ENCODE results near the gene CTNNA3.

Gene CTNNA3

DNA sequence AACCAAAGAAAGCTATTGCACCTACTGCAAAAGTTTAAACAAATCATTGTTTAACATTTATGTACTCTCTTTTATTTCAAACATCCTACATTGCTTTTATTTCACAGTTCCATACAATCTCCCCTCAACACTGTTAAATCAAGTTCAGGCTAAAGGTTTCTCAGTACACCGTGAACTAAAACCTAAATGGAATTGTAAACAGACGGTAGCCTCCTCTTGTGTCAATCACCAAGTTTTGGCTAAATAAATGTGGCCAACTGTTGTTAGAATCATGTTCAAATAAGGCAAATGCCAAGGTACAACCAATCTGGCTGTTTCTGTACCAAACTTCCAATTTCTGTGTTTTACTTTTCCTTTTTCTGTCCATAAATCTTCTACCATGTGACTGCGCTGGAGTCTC is 1493.9 kb downstream of the CTNNA3 start:
- Histone ChIP-seq H3K4me3 (ENCODE audit: low read depth in 1 of 2, low read length in 1 of 2) (no peak overlapping the region), H3K27me3 (no peaks in the 10 kb centered on the region), H3K27ac (no peak overlapping the region), H3K9me3 (no peaks in the 10 kb centered on the region), H3K4me1 (ENCODE audit: control insufficient read depth in 1 of 2, insufficient read depth in 1 of 2, low read depth in 1 of 2, low read length in 1 of 2) (no peaks in the 10 kb centered on the region), H3K36me3 (no peaks in the 10 kb centered on the region)
- TF ChIP-seq, protein P1, sequence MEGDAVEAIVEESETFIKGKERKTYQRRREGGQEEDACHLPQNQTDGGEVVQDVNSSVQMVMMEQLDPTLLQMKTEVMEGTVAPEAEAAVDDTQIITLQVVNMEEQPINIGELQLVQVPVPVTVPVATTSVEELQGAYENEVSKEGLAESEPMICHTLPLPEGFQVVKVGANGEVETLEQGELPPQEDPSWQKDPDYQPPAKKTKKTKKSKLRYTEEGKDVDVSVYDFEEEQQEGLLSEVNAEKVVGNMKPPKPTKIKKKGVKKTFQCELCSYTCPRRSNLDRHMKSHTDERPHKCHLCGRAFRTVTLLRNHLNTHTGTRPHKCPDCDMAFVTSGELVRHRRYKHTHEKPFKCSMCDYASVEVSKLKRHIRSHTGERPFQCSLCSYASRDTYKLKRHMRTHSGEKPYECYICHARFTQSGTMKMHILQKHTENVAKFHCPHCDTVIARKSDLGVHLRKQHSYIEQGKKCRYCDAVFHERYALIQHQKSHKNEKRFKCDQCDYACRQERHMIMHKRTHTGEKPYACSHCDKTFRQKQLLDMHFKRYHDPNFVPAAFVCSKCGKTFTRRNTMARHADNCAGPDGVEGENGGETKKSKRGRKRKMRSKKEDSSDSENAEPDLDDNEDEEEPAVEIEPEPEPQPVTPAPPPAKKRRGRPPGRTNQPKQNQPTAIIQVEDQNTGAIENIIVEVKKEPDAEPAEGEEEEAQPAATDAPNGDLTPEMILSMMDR (IDR thresholded peaks at IDR 0.05), result no peak

DNA sequence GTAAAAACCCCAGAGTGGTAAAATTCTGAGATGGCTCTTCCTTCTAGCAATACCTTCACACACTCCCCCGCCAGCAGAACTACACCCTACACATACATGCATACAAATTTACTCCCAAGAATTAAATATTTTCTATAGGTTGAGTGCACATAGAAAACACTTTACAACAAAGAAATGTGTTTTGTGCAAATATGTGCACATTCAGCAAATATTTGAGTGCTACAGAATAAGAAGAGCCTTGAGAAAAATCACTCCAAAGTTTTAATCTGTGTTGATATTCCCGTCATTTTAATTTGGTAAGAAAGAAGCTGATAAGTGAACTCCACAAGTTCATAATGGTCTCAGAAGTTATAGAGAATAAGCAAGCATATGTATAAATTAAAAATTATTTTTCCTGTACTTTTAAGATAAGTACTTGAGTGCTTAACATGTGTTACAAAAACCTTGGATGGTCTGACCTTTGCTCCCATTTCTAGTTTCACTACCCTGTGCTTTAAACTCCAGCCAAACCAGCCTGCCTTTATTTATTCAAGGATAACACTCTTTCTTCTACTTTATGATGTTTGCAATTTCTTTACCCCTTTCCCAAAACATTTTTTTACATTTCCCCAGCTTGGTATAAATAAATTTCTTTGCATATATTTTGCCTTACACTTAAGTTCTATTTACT is 1503.7 kb downstream of the CTNNA3 start:
- no peaks in the 10 kb centered on the region for H3K36me3 ChIP-seq
- H3K27ac ChIP-seq, result no peak overlapping the region
- H3K27me3 ChIP-seq, result no peaks in the 10 kb centered on the region
- H3K9me3 ChIP-seq, result no peaks in the 10 kb centered on the region
- H3K4me3 ChIP-seq (ENCODE audit: low read depth in 1 of 2, low read length in 1 of 2), result no peak overlapping the region
- TF ChIP-seq, protein P1 (IDR thresholded peaks at IDR 0.05), result no peak
- no peaks in the 10 kb centered on the region for H3K4me1 ChIP-seq (ENCODE audit: control insufficient read depth in 1 of 2, insufficient read depth in 1 of 2, low read depth in 1 of 2, low read length in 1 of 2)

DNA sequence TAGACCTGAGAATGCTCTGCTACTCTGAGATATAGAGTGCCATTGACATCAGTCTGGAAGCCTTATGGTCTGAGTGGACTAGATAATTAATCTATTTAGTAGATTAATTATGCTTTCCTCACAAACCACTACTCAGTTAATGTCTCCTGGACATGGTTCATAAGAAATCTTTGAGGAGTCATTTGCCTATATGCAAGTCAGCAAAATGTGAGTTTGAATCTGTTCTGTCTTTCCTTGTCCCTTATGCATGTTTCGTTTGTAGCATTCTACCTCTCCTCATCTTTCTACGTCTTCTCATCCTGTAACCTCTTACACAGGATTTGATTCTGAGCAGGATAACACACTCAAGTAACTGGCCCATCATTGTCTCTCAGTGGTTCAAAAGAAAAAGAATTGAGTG is 1505.6 kb downstream of the CTNNA3 start:
- Histone ChIP-seq H3K4me1 (ENCODE audit: control insufficient read depth in 1 of 2, insufficient read depth in 1 of 2, low read depth in 1 of 2, low read length in 1 of 2) (no peaks in the 10 kb centered on the region), H3K27me3 (no peaks in the 10 kb centered on the region), H3K4me3 (ENCODE audit: low read depth in 1 of 2, low read length in 1 of 2) (no peak overlapping the region), H3K36me3 (no peaks in the 10 kb centered on the region), H3K27ac (no peak overlapping the region), H3K9me3 (no peaks in the 10 kb centered on the region)
- TF ChIP-seq, protein P1 (IDR thresholded peaks at IDR 0.05), result no peak

DNA sequence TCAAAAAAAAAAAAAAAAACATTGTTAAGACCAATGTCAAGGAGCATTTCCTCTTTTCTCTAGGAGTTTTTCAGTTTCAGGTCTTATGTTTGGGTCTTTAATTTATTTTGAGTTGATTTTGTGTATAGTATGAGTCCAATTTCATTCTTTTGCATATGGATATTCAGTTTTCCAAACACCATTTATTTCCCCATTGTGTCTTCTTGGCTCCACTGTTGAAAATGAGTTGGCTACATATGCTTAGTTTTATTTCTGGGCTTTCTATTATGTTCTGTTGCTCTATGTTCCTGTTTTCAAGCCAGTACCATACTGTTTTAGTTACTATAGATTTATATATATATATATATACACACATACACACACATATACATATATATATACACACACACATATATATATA is 1506.7 kb downstream of the CTNNA3 start:
- no peaks in the 10 kb centered on the region for H3K9me3 ChIP-seq
- H3K36me3 ChIP-seq, result no peaks in the 10 kb centered on the region
- no peaks in the 10 kb centered on the region for H3K4me1 ChIP-seq (ENCODE audit: control insufficient read depth in 1 of 2, insufficient read depth in 1 of 2, low read depth in 1 of 2, low read length in 1 of 2)
- H3K27me3 ChIP-seq, result no peaks in the 10 kb centered on the region
- TF ChIP-seq, protein P1 (IDR thresholded peaks at IDR 0.05), result no peak
- no peak overlapping the region for H3K27ac ChIP-seq
- no peak overlapping the region for H3K4me3 ChIP-seq (ENCODE audit: low read depth in 1 of 2, low read length in 1 of 2)

DNA sequence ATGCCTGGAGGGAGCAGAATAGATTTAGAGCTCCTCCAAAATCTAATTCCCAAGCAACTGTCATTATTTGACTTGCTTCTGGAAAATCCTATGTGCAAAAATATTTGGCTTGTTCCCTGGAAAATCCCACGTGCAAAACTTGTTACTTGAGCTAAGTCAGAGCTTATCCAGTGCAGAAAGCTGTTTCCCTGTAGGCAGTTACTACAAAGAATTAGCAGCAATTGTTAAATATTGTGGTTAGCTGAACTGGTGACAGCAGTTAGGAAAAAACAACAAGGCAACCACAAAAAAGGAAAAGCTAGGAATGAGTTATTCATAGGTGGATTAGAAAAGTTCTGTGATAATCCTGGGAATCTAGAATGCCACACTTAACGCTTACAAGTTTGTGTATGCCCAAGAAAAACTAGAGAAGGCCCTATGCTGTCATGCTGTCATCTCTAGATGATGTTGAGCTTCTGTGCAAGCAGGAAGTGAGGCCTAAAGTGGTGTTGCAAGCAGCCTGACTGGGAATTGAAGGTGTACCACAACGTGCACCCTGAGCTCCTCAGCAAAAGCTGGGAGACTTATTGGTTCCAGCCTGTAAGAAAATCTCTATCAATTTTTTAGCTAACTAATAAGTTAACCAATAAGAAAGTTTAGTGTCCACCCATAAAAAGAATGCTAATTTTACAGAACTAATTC is 1508.8 kb downstream of the CTNNA3 start:
- Histone ChIP-seq H3K4me3 (ENCODE audit: low read depth in 1 of 2, low read length in 1 of 2) (no peak overlapping the region), H3K9me3 (no peaks in the 10 kb centered on the region), H3K4me1 (ENCODE audit: control insufficient read depth in 1 of 2, insufficient read depth in 1 of 2, low read depth in 1 of 2, low read length in 1 of 2) (no peaks in the 10 kb centered on the region), H3K27ac (no peak overlapping the region), H3K36me3 (no peaks in the 10 kb centered on the region), H3K27me3 (no peaks in the 10 kb centered on the region)
- TF ChIP-seq, protein P1 (IDR thresholded peaks at IDR 0.05), result no peak
